ENCODE results near the gene PRKACB. TPM values are rescaled to one million over a fixed set of nuclear protein-coding genes. Genes with fewer than 3 reads are reported as not detected.

PRKACB gene
- total RNA-seq, 1 donor from 2014 or later: 18.7 TPM

- no peak for TF ChIP-seq POLR2A (IDR thresholded peaks at IDR 0.05)
- no peak for TF ChIP-seq CTCF (IDR thresholded peaks at IDR 0.05)
- no peak for TF ChIP-seq POLR2AphosphoS5 (IDR thresholded peaks at IDR 0.05; ENCODE audit: insufficient read depth in 1 of 2, low read depth in 1 of 2)
- intact Hi-C loops (cut with DNase I): no loop called here
Observed at GRCh38 chr1:84254703-84255238, 110.7 kb downstream of the PRKACB start.

GRCh38 chr1:84255582-84255981 is 111.5 kb downstream of the PRKACB start:
- Histone ChIP-seq H3K27ac (no peak overlapping the region), H3K4me1 (no peaks in the 10 kb centered on the region), H3K4me3 (no peak overlapping the region), H3K27me3 (no peaks in the 10 kb centered on the region), H3K9me3 (no peaks in the 10 kb centered on the region), H3K36me3 (no peaks in the 10 kb centered on the region)
- intact Hi-C loops (cut with DNase I): no loop called here
- no peak for DNase-seq (ENCODE audit: extremely low spot score in 2 of 2)
- TF ChIP-seq POLR2AphosphoS5 (IDR thresholded peaks at IDR 0.05; ENCODE audit: insufficient read depth in 1 of 2, low read depth in 1 of 2) (no peak), POLR2A (IDR thresholded peaks at IDR 0.05) (no peak), CTCF (IDR thresholded peaks at IDR 0.05) (no peak)

More at GRCh38 chr1:84254703-84255238, 110.7 kb downstream of the PRKACB start:
- Histone ChIP-seq H3K4me1 (no peaks in the 10 kb centered on the region), H3K9me3 (peaks cover 3% of the 10 kb centered on the region), H3K4me3 (no peak overlapping the region), H3K36me3 (no peaks in the 10 kb centered on the region), H3K27ac (no peak overlapping the region), H3K27me3 (no peaks in the 10 kb centered on the region)
- no peak for DNase-seq (ENCODE audit: extremely low spot score in 2 of 2)

- no peak for DNase-seq (ENCODE audit: extremely low spot score in 2 of 2)
- intact Hi-C loops (cut with DNase I): no loop called here
- Histone ChIP-seq H3K9me3 (no peaks in the 10 kb centered on the region), H3K4me3 (no peak overlapping the region), H3K27me3 (no peaks in the 10 kb centered on the region), H3K27ac (no peak overlapping the region), H3K4me1 (no peaks in the 10 kb centered on the region), H3K36me3 (no peaks in the 10 kb centered on the region)
- TF ChIP-seq CTCF (IDR thresholded peaks at IDR 0.05) (no peak), POLR2AphosphoS5 (IDR thresholded peaks at IDR 0.05; ENCODE audit: insufficient read depth in 1 of 2, low read depth in 1 of 2) (no peak), POLR2A (IDR thresholded peaks at IDR 0.05) (no peak)
Observed at GRCh38 chr1:84257617-84258016, 113.5 kb downstream of the PRKACB start.

GRCh38 chr1:84259376-84259775 is 115.3 kb downstream of the PRKACB start:
- no peak for DNase-seq (ENCODE audit: extremely low spot score in 2 of 2)
- intact Hi-C loops (cut with DNase I): no loop called here
- Histone ChIP-seq H3K4me1 (no peaks in the 10 kb centered on the region), H3K27ac (no peak overlapping the region), H3K4me3 (no peak overlapping the region), H3K36me3 (no peaks in the 10 kb centered on the region), H3K27me3 (no peaks in the 10 kb centered on the region), H3K9me3 (no peaks in the 10 kb centered on the region)
- no peak for TF ChIP-seq POLR2A (IDR thresholded peaks at IDR 0.05)
- no peak for TF ChIP-seq POLR2AphosphoS5 (IDR thresholded peaks at IDR 0.05; ENCODE audit: insufficient read depth in 1 of 2, low read depth in 1 of 2)
- no peak for TF ChIP-seq CTCF (IDR thresholded peaks at IDR 0.05)

- Histone ChIP-seq H3K9me3 (no peaks in the 10 kb centered on the region), H3K36me3 (no peaks in the 10 kb centered on the region), H3K27me3 (no peaks in the 10 kb centered on the region), H3K4me1 (no peaks in the 10 kb centered on the region), H3K27ac (no peak overlapping the region), H3K4me3 (no peak overlapping the region)
- TF ChIP-seq POLR2A (IDR thresholded peaks at IDR 0.05) (no peak), CTCF (IDR thresholded peaks at IDR 0.05) (no peak), POLR2AphosphoS5 (IDR thresholded peaks at IDR 0.05; ENCODE audit: insufficient read depth in 1 of 2, low read depth in 1 of 2) (no peak)
- DNase-seq (ENCODE audit: extremely low spot score in 2 of 2): no peak
- intact Hi-C loops (cut with DNase I): no loop called here
Observed at GRCh38 chr1:84259989-84260388, 115.9 kb downstream of the PRKACB start.
